ENCODE results near the gene SUPT4H1.

Gene SUPT4H1

GRCh38 chr17:58363457-58364185, 11.6 kb upstream of the SUPT4H1 start:
- Histone ChIP-seq H3K79me2 (ENCODE audit: low read length) (no peaks in the 10 kb centered on the region), H3K4me3 (ENCODE audit: low read length) (no peak overlapping the region), H2AFZ (ENCODE audit: low read depth, low read length) (no peak overlapping the region), H3K4me2 (ENCODE audit: low read length) (no peak overlapping the region), H3K4me1 (ENCODE audit: low read length) (peaks cover 3% of the 10 kb centered on the region), H3K9me3 (ENCODE audit: insufficient read depth, low read length) (no peaks in the 10 kb centered on the region), H3K27me3 (ENCODE audit: low read depth, low read length) (no peaks in the 10 kb centered on the region), H3K36me3 (replicated peaks; ENCODE audit: low read depth, low read length) (no peaks in the 10 kb centered on the region), H4K20me1 (ENCODE audit: insufficient read depth, low read length) (no peaks in the 10 kb centered on the region), H3K27ac (ENCODE audit: low read length) (no peak overlapping the region), H3K9ac (ENCODE audit: low read length) (no peak overlapping the region)
- TF ChIP-seq EZH2phosphoT487 (IDR thresholded peaks at IDR 0.05; ENCODE audit: low read depth) (no peak), CTCF (IDR thresholded peaks at IDR 0.05; ENCODE audit: low read depth, low read length) (no peak)

- Histone ChIP-seq H2AFZ (ENCODE audit: low read depth, low read length) (no peak overlapping the region), H3K9me3 (ENCODE audit: insufficient read depth, low read length) (no peaks in the 10 kb centered on the region), H4K20me1 (ENCODE audit: insufficient read depth, low read length) (no peaks in the 10 kb centered on the region), H3K9ac (ENCODE audit: low read length) (no peak overlapping the region), H3K4me2 (ENCODE audit: low read length) (no peak overlapping the region), H3K4me1 (ENCODE audit: low read length) (no peaks in the 10 kb centered on the region), H3K4me3 (ENCODE audit: low read length) (no peak overlapping the region), H3K27me3 (ENCODE audit: low read depth, low read length) (no peaks in the 10 kb centered on the region), H3K79me2 (ENCODE audit: low read length) (no peaks in the 10 kb centered on the region), H3K36me3 (replicated peaks; ENCODE audit: low read depth, low read length) (no peaks in the 10 kb centered on the region), H3K27ac (ENCODE audit: low read length) (no peak overlapping the region)
- TF ChIP-seq CTCF (IDR thresholded peaks at IDR 0.05; ENCODE audit: low read depth, low read length): no peak
- no peak for TF ChIP-seq EZH2phosphoT487 (IDR thresholded peaks at IDR 0.05; ENCODE audit: low read depth)
These were observed 10.5 kb upstream of the SUPT4H1 start for GRCh38 chr17:58362368-58363014.

GRCh38 chr17:58360296-58361063, 8.5 kb upstream of the SUPT4H1 start:
- H2AFZ ChIP-seq (ENCODE audit: low read depth, low read length): no peak overlapping the region
- no peaks in the 10 kb centered on the region for H4K20me1 ChIP-seq (ENCODE audit: insufficient read depth, low read length)
- H3K4me2 ChIP-seq (ENCODE audit: low read length): no peak overlapping the region
- no peaks in the 10 kb centered on the region for H3K4me1 ChIP-seq (ENCODE audit: low read length)
- TF ChIP-seq EZH2phosphoT487 (IDR thresholded peaks at IDR 0.05; ENCODE audit: low read depth) (no peak), CTCF (IDR thresholded peaks at IDR 0.05; ENCODE audit: low read depth, low read length) (no peak)
- no peaks in the 10 kb centered on the region for H3K27me3 ChIP-seq (ENCODE audit: low read depth, low read length)
- H3K4me3 ChIP-seq (ENCODE audit: low read length): no peak overlapping the region
- no peak overlapping the region for H3K27ac ChIP-seq (ENCODE audit: low read length)
- no peaks in the 10 kb centered on the region for H3K79me2 ChIP-seq (ENCODE audit: low read length)
- H3K9me3 ChIP-seq (ENCODE audit: insufficient read depth, low read length): no peaks in the 10 kb centered on the region
- no peaks in the 10 kb centered on the region for H3K36me3 ChIP-seq (replicated peaks; ENCODE audit: low read depth, low read length)
- no peak overlapping the region for H3K9ac ChIP-seq (ENCODE audit: low read length)

Data from OCI-LY3 (cell line).